NB4 (cell line): ENCODE results near the gene GRIFIN.

Experiments used
- CTCF ChIP-seq: IDR thresholded peaks from one replicate; pipeline ENCODE4 v1.5.1; 2012; ENCODE audit warnings: low read depth, low read length
- MYC ChIP-seq: IDR thresholded peaks from 2 replicates; pipeline ENCODE4 v1.6.1; 2011; ENCODE audit warnings: low read depth, low read length
- POLR2A ChIP-seq: IDR thresholded peaks from 2 replicates; pipeline ENCODE4 v1.6.1; 2011; ENCODE audit warnings: mild to moderate bottlenecking; ENCODE audit not compliant: insufficient read length; ENCODE audit errors: extremely low read depth
- TF ChIP-seq, protein P1 (sequence below): IDR thresholded peaks from 2 replicates; pipeline ENCODE4 v1.6.1; 2011; ENCODE audit warnings: low read depth, low read length

DNA sequence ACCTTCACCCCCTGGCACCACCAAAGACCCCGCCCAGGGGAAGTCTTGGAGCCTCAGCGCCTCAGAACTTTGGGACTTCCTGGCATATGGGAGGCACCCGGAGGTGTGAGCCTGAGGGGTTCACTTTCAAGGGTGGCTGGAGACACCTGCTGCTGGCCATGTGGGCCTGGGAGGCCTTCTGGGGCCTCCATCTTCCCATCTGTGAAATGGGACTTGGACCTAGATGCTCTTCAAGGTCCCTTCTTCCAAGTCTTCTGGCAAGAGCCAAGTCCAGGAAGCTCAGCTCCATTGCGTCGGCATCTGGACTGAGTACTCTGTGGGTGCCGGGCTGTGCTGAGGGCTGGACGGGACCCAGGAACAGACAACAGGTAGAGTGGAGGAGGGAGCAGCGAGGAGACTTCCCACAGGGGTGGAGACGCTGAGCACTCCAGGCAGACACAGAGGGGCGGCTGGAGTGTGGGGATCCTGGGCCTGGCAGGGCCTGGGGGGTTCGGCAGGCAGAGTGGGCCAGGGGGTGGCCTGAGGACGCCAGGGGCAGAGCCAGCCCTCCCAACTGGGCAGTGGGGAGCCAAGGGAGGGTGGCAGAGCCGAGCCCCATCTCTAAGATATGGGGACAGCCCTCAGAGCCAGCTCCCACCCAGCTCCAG, 34.1 kb upstream of the GRIFIN start:
- TF ChIP-seq CTCF (no peak), POLR2A (no peak), MYC (no peak)
- TF ChIP-seq, protein P1, sequence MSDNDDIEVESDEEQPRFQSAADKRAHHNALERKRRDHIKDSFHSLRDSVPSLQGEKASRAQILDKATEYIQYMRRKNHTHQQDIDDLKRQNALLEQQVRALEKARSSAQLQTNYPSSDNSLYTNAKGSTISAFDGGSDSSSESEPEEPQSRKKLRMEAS = no peak
